NCI-H345 treated with DMSO at 0.1 percent for 48 hours (cell line): Measurements from ENCODE around the gene MISFA.
"Not testable (repeated sequence)": the region's sequence is repeated elsewhere in the genome, so short reads cannot be mapped to it uniquely, and the experiment has no call there.

Source experiments
- DNase-seq: peaks from one replicate; lab custom pipeline; 2025; ENCODE audit not compliant: unreplicated experiment; lab: John Stamatoyannopoulos, UW

The MISFA gene

GRCh38 chr11:18599739-18600230, at the start of gene MISFA:
MISFA (plus strand) TSS chr11:18599789; CDS start chr11:18599929, 140 bp downstream.
- DNase-seq = no peak

- DNase-seq = no peak
Measured at GRCh38 chr11:18563090-18563730, 36.4 kb upstream of the MISFA start.

GRCh38 chr11:18564149-18564548, 35.4 kb upstream of the MISFA start:
- no peak for DNase-seq

GRCh38 chr11:18566406-18566805, 33.2 kb upstream of the MISFA start:
- no peak for DNase-seq

- DNase-seq = no peak
Measured at GRCh38 chr11:18567081-18567480, 32.5 kb upstream of the MISFA start.

- no peak for DNase-seq
Measured at GRCh38 chr11:18575361-18575760, 24.2 kb upstream of the MISFA start.

GRCh38 chr11:18578975-18579598, 20.5 kb upstream of the MISFA start:
- no peak for DNase-seq

- DNase-seq = no peak
Measured at GRCh38 chr11:18580113-18580766, 19.3 kb upstream of the MISFA start.

- DNase-seq = no peak
Measured at GRCh38 chr11:18581825-18582224, 17.8 kb upstream of the MISFA start.

GRCh38 chr11:18588297-18589252, 11.0 kb upstream of the MISFA start, which contains the start of gene UEVLD:
UEVLD (minus strand) TSS chr11:18588734; CDS start chr11:18588654, 80 bp downstream.
- DNase-seq = peak; percentile 57

GRCh38 chr11:18590571-18590970, 9.0 kb upstream of the MISFA start:
- no peak for DNase-seq

- not testable (repeated sequence) for DNase-seq
Measured at GRCh38 chr11:18594088-18594487, 5.5 kb upstream of the MISFA start.

GRCh38 chr11:18594999-18595749, 4.4 kb upstream of the MISFA start:
- no peak for DNase-seq

- DNase-seq = no peak
Measured at GRCh38 chr11:18600915-18601569, 1.5 kb downstream of the MISFA start.

GRCh38 chr11:18608376-18608775, 8.8 kb downstream of the MISFA start:
- no peak for DNase-seq

GRCh38 chr11:18611196-18611595, 11.6 kb downstream of the MISFA start:
- DNase-seq = no peak

GRCh38 chr11:18612394-18612793, 12.8 kb downstream of the MISFA start:
- no peak for DNase-seq

GRCh38 chr11:18614667-18615066, 15.1 kb downstream of the MISFA start:
- DNase-seq = no peak

- no peak for DNase-seq
Measured at GRCh38 chr11:18615628-18616392, 16.2 kb downstream of the MISFA start.
